GM12878 (cell line): ENCODE measurements around the gene MTMR6.

Experiments
- BCLAF1 ChIP-seq: fragments of 450-650 bp; IDR thresholded peaks from 2 replicates; pipeline ENCODE4 v1.6.1; 2017; ENCODE audit warnings: antibody characterized with exemption, mild to moderate bottlenecking, moderate library complexity
- CTCF ChIP-seq, 3 experiments: IDR thresholded peaks in 2 of 3; conservative IDR thresholded peaks in 1 of 3; 2 replicates each; pipeline ENCODE4 v1.5.1; 2011; ENCODE audit warnings: low read depth in 3 of 3, low read length in 3 of 3, mild to moderate bottlenecking in 3 of 3, control low read depth in 2 of 3, moderate library complexity in 2 of 3, inconsistent platforms in 1 of 3, mixed read lengths in 1 of 3; ENCODE audit not compliant: control insufficient read depth in 2 of 3, insufficient read depth in 1 of 3; ENCODE audit errors: extremely low read depth in 1 of 3
- E2F4 ChIP-seq: IDR thresholded peaks from 2 replicates; pipeline ENCODE4 v1.6.1; 2012; ENCODE audit warnings: low read depth, low read length, improper control_type of control experiment
- NFYA ChIP-seq: IDR thresholded peaks from 2 replicates; pipeline ENCODE4 v1.6.1; 2011; ENCODE audit warnings: low read depth, mild to moderate bottlenecking, low read length, improper control_type of control experiment, borderline replicate concordance
- NFYB ChIP-seq: IDR thresholded peaks from 2 replicates; pipeline ENCODE4 v1.6.1; 2011; ENCODE audit warnings: low read depth, mild to moderate bottlenecking, low read length, improper control_type of control experiment, moderate library complexity; ENCODE audit not compliant: insufficient read depth
- NR2C2 ChIP-seq: IDR thresholded peaks from 2 replicates; pipeline ENCODE4 v1.6.1; 2011; ENCODE audit warnings: borderline replicate concordance, low read depth; ENCODE audit not compliant: control insufficient read depth, insufficient read length
- ZBTB33 ChIP-seq: fragments of 450-650 bp; IDR thresholded peaks from 2 replicates; pipeline ENCODE4 v1.6.1; 2017; ENCODE audit warnings: mild to moderate bottlenecking

- TF ChIP-seq NR2C2 (no peak), NFYA (no peak), ZBTB33 (no peak), CTCF (IDR thresholded peaks at IDR 0.05 in 2 of 3, conservative IDR thresholded peaks at IDR 0.05 in 1 of 3; ENCODE audit: control insufficient read depth in 2 of 3, extremely low read depth in 1 of 3, insufficient read depth in 1 of 3, low read depth in 3 of 3, low read length in 3 of 3) (no peak), NFYB (no peak), BCLAF1 (no peak), E2F4 (no peak)
Observed at GRCh38 chr13:25302121-25302520, 14.8 kb upstream of the MTMR6 start.
